Stimulated activated CD8-positive, alpha-beta memory T cell treated with anti-CD3 and anti-CD28 coated beads, Interleukin-7, amount 100 ng/mL, for 48 hours (primary cell): ENCODE data around the gene ALDH5A1.

ENCODE experiments used
- DNase-seq, 2 donors: peaks; one replicate each; pipeline ENCODE4 v3.0.0-alpha.2; 2020; ENCODE audit warnings: low read depth in 1 of 2; ENCODE audit errors: extremely low read depth in 1 of 2

Gene ALDH5A1

GRCh38 chr6:24564081-24564480 is 69.3 kb downstream of the ALDH5A1 start:
- DNase-seq = no peak

GRCh38 chr6:24565196-24565595 is 70.4 kb downstream of the ALDH5A1 start:
- no peak for DNase-seq

- no peak for DNase-seq
Observed at GRCh38 chr6:24566020-24566767, 71.4 kb downstream of the ALDH5A1 start.

- no peak for DNase-seq
Observed at GRCh38 chr6:24568683-24569082, 73.9 kb downstream of the ALDH5A1 start.

GRCh38 chr6:24569811-24570210 is 75.0 kb downstream of the ALDH5A1 start:
- no peak for DNase-seq

- no peak for DNase-seq
Observed at GRCh38 chr6:24571361-24571760, 76.6 kb downstream of the ALDH5A1 start.

GRCh38 chr6:24574809-24575208 is 80.0 kb downstream of the ALDH5A1 start:
- no peak for DNase-seq

GRCh38 chr6:24576447-24576846 is 81.7 kb downstream of the ALDH5A1 start:
- DNase-seq = no peak

- DNase-seq = peak; percentile 37 to 64
Observed at GRCh38 chr6:24581084-24581669, 86.4 kb downstream of the ALDH5A1 start.

GRCh38 chr6:24583463-24584381 is 89.0 kb downstream of the ALDH5A1 start:
- DNase-seq = peak; percentile 9 to 50

GRCh38 chr6:24584382-24584720 is 89.6 kb downstream of the ALDH5A1 start:
- no peak for DNase-seq
